Muscle of leg (tissue), 11 donors: ENCODE results near the gene S100A12. TPM values are rescaled to one million over a fixed set of nuclear protein-coding genes. Genes with fewer than 3 reads are reported as not detected.

Experiments used
- DNase-seq: peaks from one replicate; pipeline ENCODE4 v3.0.0; 2013
- H3K27ac ChIP-seq: one replicate; pipeline ENCODE4 v1.5.1; 2013; ENCODE audit warnings: mild to moderate bottlenecking, low read length, control low read depth
- H3K27me3 ChIP-seq: one replicate; pipeline ENCODE4 v1.6.1; 2013; ENCODE audit warnings: low read length; ENCODE audit not compliant: control insufficient read depth, insufficient read depth
- H3K36me3 ChIP-seq: one replicate; pipeline ENCODE4 v1.6.1; 2013; ENCODE audit warnings: low read length; ENCODE audit not compliant: control insufficient read depth, insufficient read depth
- H3K4me1 ChIP-seq: one replicate; pipeline ENCODE4 v1.6.1; 2013; ENCODE audit warnings: low read length; ENCODE audit not compliant: control insufficient read depth, insufficient read depth
- H3K4me3 ChIP-seq: one replicate; pipeline ENCODE4 v1.5.1; 2013; ENCODE audit warnings: low read length, control low read depth
- H3K9me3 ChIP-seq: replicated peaks from 2 replicates; pipeline ENCODE4 v1.6.1; 2013; ENCODE audit warnings: low read depth, low read length; ENCODE audit not compliant: control insufficient read depth
- WGBS: methylation state at CpG from one replicate; pipeline ENCODE4 v1.1.5; 2013; ENCODE audit warnings: missing lambda C conversion rate; ENCODE audit not compliant: insufficient coverage; 5-methylcytosine and 5-hydroxymethylcytosine counted together
- polyA plus RNA-seq, 8 donors: library from polyadenylated mRNA; unstranded; fragments of 120-200 nt; gene quantifications; one replicate each; pipeline versions ENCODE4 v1.2.1 to v1.2.3, GENCODE V29; 2013; ENCODE audit warnings: inconsistent platforms in 1 of 8, low replicate concordance in 1 of 8; ENCODE audit not compliant: insufficient read length in 8 of 8, insufficient read depth in 1 of 8
- total RNA-seq: library from RNA; stranded (reverse); fragments of 120-200 nt; gene quantifications from one replicate; pipeline ENCODE4 v1.2.4, GENCODE V29; 2013

The S100A12 gene
- total and polyA plus RNA-seq, 9 donors = 1.4 to 4.6 (median 2.7) TPM

DNA sequence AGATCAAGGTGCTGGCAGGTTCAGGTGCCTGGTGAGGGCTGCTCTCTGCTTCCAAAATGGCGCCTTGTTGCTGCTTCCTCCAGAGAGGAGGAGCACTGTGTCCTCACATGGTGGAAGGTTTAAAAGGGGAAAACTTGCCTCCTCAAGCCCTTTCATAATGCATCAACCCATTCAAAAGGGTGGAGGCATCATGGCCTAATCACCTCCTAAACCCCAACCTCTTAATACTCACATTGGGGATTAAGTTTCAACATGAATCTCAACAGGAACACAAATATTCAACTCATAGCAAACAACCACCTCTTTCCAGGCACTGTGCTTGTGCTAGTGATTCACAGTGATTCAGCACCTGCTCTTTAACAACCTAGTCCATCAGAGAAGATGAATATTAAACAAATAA is 4.2 kb downstream of the S100A12 start:
- DNase-seq = no peak
- H3K36me3 ChIP-seq = no peaks in the 10 kb centered on the region
- H3K4me1 ChIP-seq = no peaks in the 10 kb centered on the region
- no peaks in the 10 kb centered on the region for H3K27me3 ChIP-seq
- H3K4me3 ChIP-seq = no peak overlapping the region
- no peak overlapping the region for H3K27ac ChIP-seq
- H3K9me3 ChIP-seq = no peaks in the 10 kb centered on the region
- WGBS = no CpG with 5 or more reads among the region's 1 CpG

- Histone ChIP-seq H3K9me3 (no peaks in the 10 kb centered on the region), H3K27ac (no peak overlapping the region), H3K27me3 (peaks cover 1% of the 10 kb centered on the region), H3K4me1 (no peaks in the 10 kb centered on the region), H3K36me3 (no peaks in the 10 kb centered on the region), H3K4me3 (no peak overlapping the region)
- no peak for DNase-seq
- no CpG with 5 or more reads among the region's 3 CpGs for WGBS
Measured at GRCh38 chr1:153370146-153370545, 5.3 kb downstream of the S100A12 start.

- peaks cover 3% of the 10 kb centered on the region for H3K27me3 ChIP-seq
- H3K9me3 ChIP-seq = no peaks in the 10 kb centered on the region
- no peak for DNase-seq
- H3K4me1 ChIP-seq = no peaks in the 10 kb centered on the region
- H3K36me3 ChIP-seq = no peaks in the 10 kb centered on the region
- no CpG with 5 or more reads among the region's 2 CpGs for WGBS
- no peak overlapping the region for H3K27ac ChIP-seq
- H3K4me3 ChIP-seq = no peak overlapping the region
Measured at GRCh38 chr1:153368495-153368894, 6.9 kb downstream of the S100A12 start.

GRCh38 chr1:153367090-153367489 is 8.3 kb downstream of the S100A12 start:
- Histone ChIP-seq H3K4me3 (no peak overlapping the region), H3K27me3 (peaks cover 4% of the 10 kb centered on the region), H3K4me1 (no peaks in the 10 kb centered on the region), H3K36me3 (no peaks in the 10 kb centered on the region), H3K27ac (no peak overlapping the region), H3K9me3 (no peaks in the 10 kb centered on the region)
- WGBS = 63% methylated on average over 2 of the region's 2 CpGs
- DNase-seq = no peak

DNA sequence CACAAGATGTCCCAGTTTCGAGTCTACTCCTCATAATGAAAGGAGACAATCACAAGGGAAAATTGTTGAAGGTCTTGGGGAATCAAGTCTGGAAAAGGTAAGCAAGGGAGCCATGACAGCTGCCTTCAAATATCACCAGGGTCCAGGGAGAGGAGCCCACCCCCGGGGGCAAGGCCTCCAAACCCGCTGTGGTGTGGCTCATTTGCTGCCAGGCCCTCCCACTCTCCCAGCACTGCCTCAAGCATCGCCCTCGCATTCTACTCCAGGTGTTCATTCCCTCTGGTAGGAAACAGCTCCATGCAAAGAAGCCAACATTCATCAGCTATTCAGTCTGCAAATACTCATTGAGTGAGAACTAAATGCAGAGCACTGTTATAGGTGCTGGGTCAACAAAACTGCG is 9.2 kb downstream of the S100A12 start:
- Histone ChIP-seq H3K36me3 (no peaks in the 10 kb centered on the region), H3K27me3 (peaks cover 4% of the 10 kb centered on the region), H3K9me3 (no peaks in the 10 kb centered on the region), H3K27ac (no peak overlapping the region), H3K4me3 (no peak overlapping the region), H3K4me1 (no peaks in the 10 kb centered on the region)
- DNase-seq = no peak
- WGBS = 54% methylated on average over 1 of the region's 6 CpGs

DNA sequence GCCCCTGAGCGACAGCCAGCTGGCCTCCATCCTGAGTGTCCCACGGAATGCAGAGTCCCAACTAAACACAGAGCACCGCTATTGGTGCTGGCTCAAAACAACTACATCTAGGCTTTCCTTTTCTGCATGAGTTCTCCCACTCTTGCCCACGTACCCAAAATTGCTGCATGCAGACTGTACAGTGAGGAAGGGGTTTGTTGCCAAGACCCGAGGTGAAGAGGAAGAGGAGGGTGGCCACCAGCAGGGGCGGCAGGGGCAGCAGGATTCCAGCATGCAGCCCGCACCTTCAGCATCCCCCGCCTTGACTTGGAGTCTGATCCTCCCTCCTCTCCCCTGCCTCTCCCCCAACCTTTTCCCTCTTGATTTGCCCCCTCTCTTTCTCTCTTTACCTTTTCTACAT is 9.7 kb downstream of the S100A12 start:
- Histone ChIP-seq H3K4me1 (no peaks in the 10 kb centered on the region), H3K36me3 (no peaks in the 10 kb centered on the region), H3K27me3 (peaks cover 4% of the 10 kb centered on the region), H3K4me3 (no peak overlapping the region), H3K27ac (no peak overlapping the region), H3K9me3 (no peaks in the 10 kb centered on the region)
- no peak for DNase-seq
- WGBS = 73% methylated on average over 4 of the region's 8 CpGs

GRCh38 chr1:153364766-153365666 is 10.4 kb downstream of the S100A12 start:
- H3K27ac ChIP-seq = no peak overlapping the region
- H3K27me3 ChIP-seq = peaks cover 4% of the 10 kb centered on the region
- no peak for DNase-seq
- no peak overlapping the region for H3K4me3 ChIP-seq
- no peaks in the 10 kb centered on the region for H3K4me1 ChIP-seq
- 73% methylated on average over 9 of the region's 12 CpGs for WGBS
- no peaks in the 10 kb centered on the region for H3K36me3 ChIP-seq
- no peaks in the 10 kb centered on the region for H3K9me3 ChIP-seq

GRCh38 chr1:153364156-153364555 is 11.3 kb downstream of the S100A12 start:
- Histone ChIP-seq H3K4me3 (no peak overlapping the region), H3K27me3 (peaks cover 4% of the 10 kb centered on the region), H3K4me1 (no peaks in the 10 kb centered on the region), H3K27ac (no peak overlapping the region), H3K36me3 (no peaks in the 10 kb centered on the region), H3K9me3 (no peaks in the 10 kb centered on the region)
- DNase-seq = no peak

- Histone ChIP-seq H3K4me1 (no peaks in the 10 kb centered on the region), H3K27ac (no peak overlapping the region), H3K9me3 (no peaks in the 10 kb centered on the region), H3K4me3 (no peak overlapping the region), H3K36me3 (no peaks in the 10 kb centered on the region), H3K27me3 (peaks cover 4% of the 10 kb centered on the region)
- WGBS = 75% methylated on average over 1 of the region's 3 CpGs
- DNase-seq = no peak
Measured at GRCh38 chr1:153363641-153364040, 11.8 kb downstream of the S100A12 start.

DNA sequence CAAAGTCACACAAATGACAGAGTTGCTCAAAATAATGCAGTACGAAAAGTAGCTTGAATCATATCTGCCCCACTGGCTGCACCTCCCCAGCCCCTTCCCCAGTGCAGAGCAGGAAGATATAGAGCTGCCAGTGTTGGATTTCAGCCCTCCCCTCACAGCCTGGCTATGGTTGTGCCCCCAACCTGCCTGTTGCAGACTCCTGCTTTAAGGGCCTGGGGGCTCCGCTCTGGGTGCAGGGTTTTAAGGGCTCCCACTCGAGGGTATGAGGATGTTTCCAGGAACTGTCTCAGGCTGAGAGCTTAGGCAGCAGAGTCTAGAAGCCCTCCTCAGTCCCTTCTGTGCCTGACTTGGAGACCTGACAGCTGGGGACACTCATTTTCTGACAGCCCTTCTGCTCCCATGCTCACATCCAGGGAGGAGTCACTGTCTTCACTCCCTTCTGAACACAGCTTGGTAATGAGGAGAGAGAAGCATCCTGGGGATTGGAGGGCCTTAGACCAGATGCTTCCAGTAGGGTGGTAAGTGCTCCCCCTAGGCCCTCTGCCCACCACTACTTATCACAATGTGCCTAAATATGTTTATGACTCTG is 13.1 kb downstream of the S100A12 start:
- no peak for DNase-seq
- Histone ChIP-seq H3K36me3 (no peaks in the 10 kb centered on the region), H3K4me3 (no peak overlapping the region), H3K4me1 (no peaks in the 10 kb centered on the region), H3K27ac (no peak overlapping the region), H3K27me3 (peaks cover 4% of the 10 kb centered on the region), H3K9me3 (no peaks in the 10 kb centered on the region)
- 63% methylated on average over 2 of the region's 3 CpGs for WGBS
